HG03175 (cell line): ENCODE data around the gene FAM78B.

Experiments used
- ATAC-seq: cut with Tn5 transposase; IDR thresholded peaks from one replicate; pipeline ENCODE4 v1.9.1; 2021; ENCODE audit warnings: mild to moderate bottlenecking, moderate library complexity; ENCODE audit not compliant: unreplicated experiment

Gene FAM78B, protein sequence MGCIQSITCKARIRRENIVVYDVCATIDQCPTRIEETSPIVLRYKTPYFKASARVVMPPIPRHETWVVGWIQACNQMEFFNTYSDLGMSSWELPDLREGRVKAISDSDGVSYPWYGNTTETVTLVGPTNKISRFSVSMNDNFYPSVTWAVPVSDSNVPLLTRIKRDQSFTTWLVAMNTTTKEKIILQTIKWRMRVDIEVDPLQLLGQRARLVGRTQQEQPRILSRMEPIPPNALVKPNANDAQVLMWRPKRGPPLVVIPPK

DNA sequence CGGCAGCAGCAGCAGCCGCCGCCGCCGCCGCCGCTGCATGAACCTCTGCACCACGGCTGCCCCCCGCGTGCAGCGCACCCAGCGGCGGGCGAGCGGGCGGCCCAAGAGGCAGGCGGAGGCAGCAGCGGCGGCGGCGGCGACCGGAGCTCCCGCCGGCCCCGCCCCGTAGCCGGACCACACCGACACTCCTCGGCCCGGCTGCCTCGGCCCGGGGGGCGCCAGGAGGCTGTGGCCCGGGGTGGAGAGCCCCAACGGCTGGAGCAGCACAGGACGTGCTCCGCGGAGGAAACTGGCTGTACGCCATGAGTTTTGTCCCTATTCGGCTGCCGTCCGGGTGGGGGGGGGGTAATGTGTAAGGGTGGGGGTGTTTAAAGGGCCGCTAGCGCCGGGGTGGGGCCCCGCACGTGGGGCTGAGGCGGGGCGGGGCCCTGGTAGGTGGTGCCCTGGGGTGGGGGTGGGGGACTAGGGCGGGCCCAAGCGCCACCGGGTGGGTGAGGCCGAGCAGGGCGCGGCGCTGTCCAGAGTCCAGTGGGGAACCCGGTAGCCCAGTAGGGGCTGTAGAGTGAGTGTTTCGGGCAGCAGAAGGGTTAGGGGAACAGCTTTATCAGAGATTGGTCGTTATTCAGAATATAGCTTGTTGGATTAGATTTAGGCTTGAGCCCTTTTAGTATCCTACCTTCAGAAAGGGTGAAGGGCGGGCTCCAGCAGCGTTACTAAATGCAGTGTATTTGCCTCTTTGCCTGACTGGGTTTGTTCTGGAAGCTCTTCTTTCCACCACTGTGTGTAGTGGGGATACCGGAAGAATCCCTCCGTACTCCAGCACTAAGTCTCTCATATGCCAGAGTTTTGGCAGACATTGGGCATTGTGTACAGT is at the start of gene FAM78B:
FAM78B (minus strand) TSS at position 304 of the 874 bp plus-strand sequence. CDS start 753 bp downstream, outside the sequence.
- peak; percentile 54 for ATAC-seq

DNA sequence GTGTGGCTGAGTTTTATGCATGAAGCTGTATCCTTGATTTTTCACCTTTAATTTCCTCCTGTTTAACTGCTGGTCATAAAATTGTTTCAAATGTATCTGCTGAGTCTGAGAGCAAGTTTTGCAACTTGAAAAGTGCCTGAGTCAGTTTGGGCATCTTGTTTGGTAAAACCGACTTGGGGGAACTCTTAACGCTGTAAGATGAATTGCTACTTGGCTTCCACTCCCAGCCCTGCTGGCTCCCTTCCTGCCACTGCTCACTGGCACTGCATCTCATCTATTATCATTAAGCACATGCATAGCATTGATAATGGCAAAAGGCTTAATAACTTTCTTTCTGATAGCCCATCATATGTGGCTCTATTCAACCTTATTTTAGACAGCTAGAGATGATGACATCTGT is 35.7 kb upstream of the FAM78B start:
- ATAC-seq: no peak

DNA sequence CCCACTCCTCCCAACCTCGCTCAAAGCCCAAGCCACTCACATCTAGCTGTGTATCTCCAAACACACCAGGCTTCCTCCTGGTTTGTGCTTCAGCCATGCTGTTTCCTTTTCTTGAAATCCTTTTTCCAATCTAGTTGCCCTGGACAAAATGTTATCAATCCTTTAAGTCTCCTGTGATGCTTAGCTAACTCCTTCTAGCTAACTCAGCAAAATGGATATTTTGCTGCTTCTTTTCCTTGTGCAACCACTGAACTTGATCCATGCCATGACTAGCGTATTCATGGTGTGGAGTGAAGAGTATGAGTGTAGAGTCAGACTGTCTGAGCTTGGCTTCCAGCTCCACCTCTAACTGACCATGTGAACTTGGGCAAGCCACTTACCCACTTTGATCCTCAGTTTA is 33.9 kb upstream of the FAM78B start:
- ATAC-seq: no peak

DNA sequence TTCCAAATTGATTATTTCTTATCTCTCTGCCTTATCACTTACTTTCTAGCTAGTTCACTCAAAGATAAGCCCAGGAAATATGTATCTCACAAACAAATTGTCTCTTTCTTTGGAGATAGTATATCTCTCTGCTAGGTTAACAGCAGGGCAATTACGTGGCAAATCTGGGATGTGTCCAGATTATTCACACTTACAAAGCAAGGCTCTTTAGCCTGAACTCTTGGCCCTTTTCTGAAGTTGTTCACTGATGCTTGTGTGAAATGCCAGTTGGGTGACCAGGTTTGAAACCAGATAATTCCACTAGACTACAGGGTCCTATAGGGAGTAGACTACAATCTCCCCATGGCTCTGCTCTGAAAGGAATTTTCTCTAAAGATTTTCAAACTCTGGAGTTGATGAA is 30.8 kb upstream of the FAM78B start:
- ATAC-seq: no peak

DNA sequence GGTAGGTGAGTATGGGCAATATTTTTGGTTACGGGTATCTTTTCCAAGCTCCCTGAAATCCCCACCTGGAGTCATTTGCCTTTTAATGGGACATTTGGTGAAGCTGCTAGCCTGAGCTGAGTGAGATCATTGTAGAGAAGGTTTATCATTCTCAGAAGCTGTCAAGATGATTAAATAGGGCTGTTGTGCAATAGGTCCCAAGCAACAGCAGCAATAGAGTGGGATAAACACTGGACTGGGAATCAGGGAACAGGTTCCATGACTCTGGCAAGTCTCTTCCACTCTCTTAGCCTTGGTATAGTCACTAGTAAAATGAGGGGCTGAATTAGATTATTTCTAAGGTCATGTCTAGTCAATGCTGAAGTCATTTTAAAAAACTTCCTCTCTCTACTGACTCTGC is 30.3 kb upstream of the FAM78B start:
- no peak for ATAC-seq

DNA sequence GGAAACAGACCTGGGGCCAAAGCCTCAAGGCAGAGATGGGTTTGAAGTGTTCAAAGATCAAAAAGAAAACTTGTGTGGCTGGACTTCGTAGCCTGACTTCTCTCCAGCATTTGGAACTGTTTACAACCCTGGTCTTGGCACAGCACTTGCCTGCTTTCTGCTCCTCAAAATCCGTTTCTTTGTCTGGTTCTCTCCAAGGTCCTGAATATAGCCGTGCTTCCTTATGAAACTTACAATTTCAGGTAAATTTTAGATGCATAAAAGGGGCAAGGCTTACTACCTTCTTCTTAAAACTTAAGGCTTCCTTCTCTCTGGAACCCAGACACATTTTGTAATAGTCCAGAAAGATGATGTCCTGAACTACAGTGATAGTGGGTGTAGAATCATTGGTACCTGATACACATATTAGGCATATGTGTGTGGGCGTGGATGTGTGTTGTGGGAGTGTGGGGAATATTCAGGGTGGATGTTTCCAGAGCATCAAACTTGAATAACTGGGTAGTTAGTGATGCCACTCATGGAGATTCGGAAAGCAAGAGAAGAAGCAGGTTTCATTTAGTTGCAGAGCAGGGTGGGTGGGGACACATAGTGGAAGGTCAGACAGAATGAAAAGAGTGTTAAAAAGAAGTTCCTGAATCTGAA is 26.4 kb upstream of the FAM78B start:
- no peak for ATAC-seq

DNA sequence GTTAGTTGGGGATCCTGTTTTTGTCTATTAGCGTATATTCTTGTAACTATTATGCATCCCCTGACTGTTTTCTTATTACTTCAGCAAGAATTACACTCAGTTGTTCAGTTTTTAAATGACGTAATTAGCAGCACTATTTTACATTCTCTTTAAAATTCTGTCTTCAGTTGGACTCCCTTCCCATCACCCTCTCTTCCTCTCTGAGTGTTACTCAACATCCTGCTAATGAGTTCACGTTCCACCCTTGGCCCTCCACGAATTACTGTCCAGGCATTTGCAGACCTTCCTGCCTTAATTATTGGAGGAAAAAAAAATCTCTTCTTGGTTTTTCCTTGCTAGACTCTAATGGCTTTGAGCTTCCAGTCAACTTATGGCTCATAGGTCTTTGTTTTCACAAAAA is 23.6 kb upstream of the FAM78B start:
- no peak for ATAC-seq

DNA sequence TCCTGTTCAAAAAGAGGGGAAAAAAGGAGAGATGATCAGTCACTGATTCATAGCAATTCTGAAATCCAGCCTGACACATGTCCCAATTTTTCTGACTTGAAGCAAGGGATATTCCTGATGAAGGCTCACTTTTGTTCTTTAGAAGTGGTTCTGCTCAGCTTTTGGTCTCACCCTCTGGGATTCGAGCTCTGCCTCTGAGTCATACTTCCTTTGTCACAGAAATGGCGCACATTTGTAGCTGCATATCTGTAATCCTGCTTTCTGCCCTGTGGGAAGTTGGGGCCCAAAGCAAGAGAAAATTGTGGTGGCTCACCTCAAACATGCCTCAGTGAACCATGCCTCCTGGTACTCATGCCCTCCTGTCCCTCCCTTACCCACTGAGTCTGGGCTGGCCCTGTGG is 22.3 kb upstream of the FAM78B start:
- no peak for ATAC-seq

DNA sequence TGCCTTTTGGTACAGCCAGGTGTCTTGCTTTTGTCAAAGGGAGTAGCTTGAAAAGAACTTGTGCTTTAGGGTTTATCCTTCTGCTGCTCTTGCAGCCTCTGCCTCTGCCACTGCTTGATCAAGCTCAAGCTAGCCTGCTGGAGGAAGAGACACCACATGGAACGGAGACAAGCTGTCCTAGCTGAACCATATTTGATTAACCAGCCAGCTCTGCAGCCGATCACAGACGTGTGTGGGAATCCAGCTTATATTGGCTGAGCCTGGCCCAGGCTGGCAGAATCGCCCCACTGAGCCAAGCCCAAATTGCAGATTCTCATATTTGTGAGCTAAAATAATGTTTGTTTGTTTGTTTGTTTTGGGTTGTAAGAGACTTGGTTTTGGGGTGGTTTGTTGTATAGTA is 18.7 kb upstream of the FAM78B start:
- no peak for ATAC-seq

DNA sequence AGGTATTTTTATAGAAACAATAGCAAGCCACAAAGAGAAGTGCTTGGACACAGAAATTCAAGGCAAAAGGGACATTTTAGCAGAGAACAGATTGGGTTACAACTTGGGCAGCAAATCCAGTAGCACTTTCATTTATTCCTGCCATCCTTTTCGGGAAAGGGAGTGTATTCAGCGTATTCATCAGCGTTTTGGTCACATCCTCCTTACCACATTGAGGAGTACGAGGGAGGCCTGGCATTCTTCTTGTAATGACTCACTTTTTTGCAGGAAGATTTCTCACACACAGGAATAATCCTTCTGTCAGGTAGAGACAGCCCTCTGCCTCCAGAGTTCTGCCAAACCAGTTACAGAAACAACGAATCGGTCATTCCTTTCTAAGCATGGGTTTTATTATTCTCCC is 18.1 kb upstream of the FAM78B start:
- ATAC-seq: no peak

DNA sequence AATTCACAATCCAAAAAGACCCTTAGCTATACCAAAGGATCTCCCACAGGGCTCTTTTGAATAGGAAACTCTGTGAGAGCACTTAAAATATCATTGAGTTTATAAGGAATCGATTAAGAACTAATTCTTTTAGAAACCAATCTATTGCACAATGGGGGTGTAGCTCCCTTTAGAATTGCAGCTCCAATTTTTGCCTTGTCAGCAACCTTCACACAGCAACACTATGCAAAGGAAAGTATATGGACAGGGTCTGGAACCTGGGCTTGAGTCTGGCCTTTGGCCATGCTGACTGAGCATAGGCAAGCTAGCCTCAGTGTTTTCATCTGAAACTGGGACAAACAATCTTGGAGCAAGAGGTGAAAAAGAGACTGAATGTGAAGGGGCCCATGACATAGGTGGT is 17.2 kb upstream of the FAM78B start:
- no peak for ATAC-seq

DNA sequence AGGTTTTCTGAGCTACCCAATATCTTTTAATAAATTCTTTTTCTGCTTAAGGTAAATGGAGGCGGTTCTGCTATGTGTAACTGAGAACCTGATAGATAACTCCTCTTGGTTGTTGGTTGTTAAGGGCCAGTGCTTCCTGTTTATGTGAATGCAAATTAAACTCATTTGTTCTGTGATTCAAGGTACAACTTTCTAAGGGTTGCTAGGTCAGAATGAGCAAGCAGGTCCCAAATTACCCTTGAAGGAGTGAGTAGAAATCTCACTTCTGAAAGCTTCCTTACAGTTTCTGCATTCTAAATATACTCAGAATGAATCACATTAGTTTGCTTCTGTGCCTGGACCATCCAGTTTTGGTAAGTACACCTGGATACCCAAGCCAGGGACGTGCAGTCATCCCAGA is 15.5 kb upstream of the FAM78B start:
- peak; percentile 72 for ATAC-seq

DNA sequence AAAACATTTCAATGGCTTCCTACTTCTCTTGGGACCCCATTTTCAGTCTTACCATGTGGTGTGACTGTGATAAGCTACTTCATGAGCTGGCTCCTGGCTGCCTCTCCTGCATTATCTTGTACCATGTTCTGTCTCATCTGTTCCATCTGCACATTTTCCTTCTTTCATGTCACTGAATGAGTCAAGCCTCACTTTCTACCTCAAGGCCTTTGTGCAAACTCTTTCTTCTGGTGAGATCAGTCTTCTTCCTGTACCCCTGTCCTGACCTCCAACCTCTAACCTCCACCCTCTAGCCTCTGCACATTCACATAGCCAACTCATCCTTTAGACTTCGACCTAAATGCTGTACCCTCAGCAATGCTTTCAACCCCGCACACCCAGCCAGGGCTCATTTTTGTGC is 9.6 kb upstream of the FAM78B start:
- ATAC-seq: no peak

DNA sequence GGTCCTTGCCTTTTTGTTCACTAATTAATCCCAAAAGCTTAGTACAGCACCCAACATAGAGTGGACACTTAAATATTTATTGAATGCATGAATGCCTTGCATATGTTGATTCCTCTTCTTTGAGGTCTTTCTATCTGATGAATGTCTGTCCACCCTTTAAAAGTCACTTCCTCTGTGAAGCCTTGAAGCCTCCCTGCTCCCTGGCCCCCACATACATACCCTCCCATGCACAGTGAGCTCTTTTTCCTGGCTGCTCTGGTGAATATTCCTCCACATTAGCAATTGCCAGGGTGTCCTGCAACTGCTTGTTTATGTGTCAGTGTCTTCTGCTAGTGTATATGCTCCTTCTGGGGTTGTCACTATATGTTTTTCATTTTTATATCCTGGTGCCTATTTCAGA is 8.2 kb upstream of the FAM78B start:
- ATAC-seq: no peak

DNA sequence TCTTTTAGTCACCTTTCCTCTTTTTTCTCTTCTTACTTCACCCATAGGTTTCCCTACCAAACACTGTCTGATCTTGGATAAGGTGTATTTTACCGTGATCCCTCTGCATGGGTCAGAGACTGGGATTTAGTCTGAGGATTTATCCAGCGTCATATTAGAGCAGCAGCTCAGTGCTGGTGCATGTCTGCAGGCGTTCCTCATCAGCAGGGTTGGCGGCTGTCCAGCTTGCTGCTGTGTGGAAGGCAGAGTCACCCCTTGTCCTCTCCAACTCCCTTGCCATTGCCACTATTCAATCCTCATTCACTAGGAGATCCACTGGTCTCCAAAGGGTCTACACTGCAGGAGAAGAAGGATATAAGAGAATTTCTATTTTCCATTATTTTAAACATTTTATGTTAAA is 7.3 kb upstream of the FAM78B start:
- ATAC-seq: no peak

DNA sequence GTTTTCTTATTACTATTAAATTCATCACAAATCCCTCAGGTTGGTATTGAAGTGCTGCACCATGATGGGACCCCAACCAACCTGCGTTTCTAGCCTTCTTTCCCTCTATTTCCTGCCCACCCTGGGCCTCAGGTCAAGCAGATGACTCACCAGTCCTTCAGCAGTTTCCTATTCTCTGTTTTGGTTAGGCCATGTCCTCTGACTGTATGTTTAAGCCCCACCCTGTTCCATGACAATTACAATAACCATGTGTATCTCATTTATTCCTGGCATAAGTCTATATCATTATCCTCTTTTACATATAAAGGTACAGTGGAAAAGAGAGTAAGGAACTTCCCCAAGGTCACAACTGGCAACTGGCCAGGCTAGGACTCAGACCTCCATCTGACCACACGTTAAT is 5.3 kb upstream of the FAM78B start:
- no peak for ATAC-seq

DNA sequence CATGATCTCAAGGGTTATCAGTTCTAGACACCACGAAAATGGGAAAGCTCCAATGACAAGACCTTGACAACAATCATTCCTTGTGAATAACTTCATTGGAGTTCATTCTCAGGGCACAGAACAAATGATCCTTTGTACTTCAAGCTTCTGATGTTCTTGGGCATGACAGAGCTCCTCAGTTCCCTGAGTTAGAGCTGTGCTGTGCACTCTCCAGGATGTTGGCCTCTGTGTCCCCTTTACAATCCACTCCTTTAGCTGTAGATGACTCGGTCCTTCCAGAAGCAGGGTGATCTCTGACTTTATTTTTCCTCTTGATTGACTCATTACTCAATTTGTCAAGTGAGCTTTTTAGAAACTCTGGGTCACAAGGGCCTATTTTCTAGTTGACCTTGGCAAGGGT is 3.9 kb upstream of the FAM78B start:
- no peak for ATAC-seq

DNA sequence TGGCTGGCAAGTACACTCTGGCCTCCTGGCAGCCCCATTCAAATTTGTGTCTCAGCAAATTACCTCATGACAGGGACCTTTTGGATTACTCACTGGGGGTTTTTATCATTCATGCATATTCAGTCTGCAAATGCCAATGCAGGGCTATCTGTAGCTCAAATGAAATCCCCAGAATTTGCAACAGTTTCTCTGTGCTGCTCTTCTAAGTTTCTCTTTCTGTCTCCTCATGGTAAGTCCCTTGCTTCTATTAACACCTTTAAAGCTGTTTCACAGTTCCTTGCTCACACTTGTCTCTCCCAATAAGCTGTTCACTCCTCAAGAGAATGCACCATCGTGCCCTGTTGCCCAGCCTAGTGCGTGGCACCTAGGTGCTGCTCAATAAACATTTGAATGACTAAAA is 3.3 kb upstream of the FAM78B start:
- ATAC-seq: peak; percentile 33

DNA sequence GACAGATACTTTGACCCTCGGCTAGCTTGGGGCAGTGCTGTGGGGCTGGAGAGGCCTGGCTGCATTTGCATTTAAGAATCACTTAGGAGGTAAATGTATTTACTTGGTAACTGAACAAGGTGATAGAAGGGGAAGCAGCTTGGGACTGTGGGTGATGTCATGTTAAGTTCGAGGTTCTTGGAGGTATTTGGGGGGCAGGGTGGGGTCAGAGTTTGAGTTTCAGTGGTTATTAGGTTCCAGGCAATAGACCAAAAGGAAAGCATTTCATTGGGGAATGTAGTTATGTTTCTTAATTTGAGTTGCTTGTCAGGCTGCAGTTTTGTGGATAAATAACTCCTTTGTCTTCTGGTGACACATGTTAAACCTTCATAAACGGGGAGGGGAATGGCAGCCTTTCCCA is 2.4 kb upstream of the FAM78B start:
- no peak for ATAC-seq

DNA sequence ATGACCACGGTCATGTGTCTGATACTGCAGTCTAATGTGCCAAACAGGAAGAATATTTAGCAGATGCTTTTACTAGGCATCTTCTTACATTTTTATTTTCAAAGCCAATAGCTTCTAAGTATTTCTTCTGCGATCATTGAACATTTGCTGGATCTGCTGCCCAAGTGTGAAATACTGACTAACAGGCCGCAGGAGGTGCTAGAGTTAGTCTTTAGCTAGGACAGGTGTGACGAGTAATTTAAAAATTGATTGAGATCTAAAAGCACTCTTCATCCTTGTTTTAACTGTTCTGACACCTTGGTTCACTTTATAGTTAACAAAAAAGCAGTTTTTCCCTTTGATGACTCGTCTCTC is 748 bp upstream of the FAM78B start:
- ATAC-seq: no peak

DNA sequence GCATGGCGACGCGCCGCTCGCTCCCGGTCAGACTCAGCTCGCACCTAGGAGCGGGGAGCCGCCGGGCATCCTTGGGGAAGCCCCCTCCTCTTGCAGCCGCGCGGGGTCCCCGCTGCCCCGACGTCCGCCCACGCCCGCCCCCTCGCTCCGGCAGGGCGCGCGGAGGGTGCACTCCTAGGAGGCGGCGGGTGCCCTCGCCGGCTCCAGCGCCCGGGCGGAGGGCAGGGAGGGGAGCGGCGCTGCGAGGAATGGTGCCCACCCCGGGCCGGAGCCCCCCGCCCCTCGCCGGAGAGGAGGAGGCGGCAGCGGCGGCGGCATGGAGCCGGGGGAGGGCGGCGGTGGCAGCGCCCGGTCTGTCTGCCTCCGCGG is 488 bp downstream of the FAM78B start:
- ATAC-seq: peak; percentile 9

DNA sequence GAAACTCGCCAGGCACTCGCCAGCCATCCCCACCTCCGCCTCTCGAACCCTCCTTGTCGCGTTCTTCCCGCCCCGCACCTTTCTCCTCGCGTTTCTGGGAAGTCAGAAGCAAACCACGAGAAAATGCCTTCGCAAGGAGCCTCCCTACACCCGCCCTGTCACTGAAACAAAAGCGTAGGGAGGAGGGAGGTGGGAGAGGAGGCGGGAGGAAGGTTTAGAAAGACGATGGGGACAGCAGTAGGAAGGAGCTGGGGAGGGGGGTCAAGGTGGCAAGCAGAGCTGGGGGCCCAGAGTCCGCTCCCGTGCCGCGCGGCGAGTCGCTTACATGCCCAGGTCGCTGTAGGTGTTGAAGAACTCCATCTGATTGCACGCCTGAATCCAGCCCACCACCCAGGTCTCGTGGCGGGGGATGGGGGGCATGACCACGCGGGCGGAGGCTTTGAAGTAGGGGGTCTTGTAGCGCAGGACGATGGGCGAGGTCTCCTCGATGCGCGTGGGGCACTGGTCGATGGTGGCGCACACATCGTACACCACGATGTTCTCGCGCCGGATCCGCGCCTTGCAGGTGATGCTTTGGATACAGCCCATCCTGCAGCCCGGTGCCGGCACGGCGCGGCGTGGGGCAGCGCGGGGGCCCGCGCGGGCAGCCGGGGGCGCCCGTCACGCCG is 1.0 kb downstream of the FAM78B start:
- ATAC-seq: no peak
